Measurements from ENCODE around the gene FOXA3.

- TF ChIP-seq CTCF (IDR thresholded peaks at IDR 0.05) (no peak), POLR2AphosphoS5 (IDR thresholded peaks at IDR 0.05) (no peak), POLR2A (IDR thresholded peaks at IDR 0.05) (no peak), EP300 (IDR thresholded peaks at IDR 0.05) (no peak)
Measured at GRCh38 chr19:45842198-45842597, 21.9 kb upstream of the FOXA3 start.
